CD4-positive, alpha-beta T cell treated with Interferon gamma for 1 hour (primary cell): ENCODE measurements around the gene COL25A1.

Source experiments
- DNase-seq: peaks from one replicate; pipeline ENCODE4 v3.0.0-alpha.2; 2020

COL25A1 gene

GRCh38 chr4:109214622-109215301 lies 87.7 kb downstream of the COL25A1 start:
- DNase-seq = no peak

DNA sequence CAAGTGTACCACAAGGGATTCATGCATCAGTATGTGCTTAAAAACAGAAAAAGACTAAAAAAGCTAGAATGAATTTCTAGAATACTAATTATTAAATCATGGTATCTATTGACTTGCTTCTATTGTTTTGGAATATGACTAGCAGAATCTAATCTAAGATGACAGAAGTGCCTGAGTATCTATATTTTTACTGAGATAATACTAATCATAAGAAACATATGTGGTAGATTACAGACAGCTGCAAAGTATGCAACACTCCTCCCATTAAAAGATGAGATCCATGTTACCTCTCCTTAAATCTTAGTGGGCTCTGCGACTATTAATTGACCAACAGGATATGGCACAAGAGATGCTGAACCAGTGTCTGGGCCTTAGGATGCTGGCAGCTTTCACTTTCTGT lies 89.4 kb downstream of the COL25A1 start:
- DNase-seq = no peak

DNA sequence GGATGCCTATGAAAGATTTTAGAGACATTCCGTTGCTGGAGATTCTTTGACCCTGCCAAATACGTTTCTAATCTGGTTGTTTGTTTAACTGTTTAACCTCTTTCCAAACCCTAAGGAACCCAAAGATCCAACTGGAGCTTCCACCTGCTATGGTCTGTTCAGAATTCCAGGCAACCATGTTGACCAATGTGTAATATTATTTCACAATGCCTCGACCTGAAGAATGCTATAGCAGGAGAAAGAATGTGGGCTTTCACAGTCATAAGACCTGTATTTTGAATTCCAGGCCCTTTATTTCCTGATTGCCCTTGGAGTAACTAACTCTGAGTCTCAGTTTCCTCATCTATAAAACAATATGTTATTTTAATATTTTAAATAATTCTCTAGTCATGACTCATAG lies 90.8 kb downstream of the COL25A1 start:
- DNase-seq = no peak

DNA sequence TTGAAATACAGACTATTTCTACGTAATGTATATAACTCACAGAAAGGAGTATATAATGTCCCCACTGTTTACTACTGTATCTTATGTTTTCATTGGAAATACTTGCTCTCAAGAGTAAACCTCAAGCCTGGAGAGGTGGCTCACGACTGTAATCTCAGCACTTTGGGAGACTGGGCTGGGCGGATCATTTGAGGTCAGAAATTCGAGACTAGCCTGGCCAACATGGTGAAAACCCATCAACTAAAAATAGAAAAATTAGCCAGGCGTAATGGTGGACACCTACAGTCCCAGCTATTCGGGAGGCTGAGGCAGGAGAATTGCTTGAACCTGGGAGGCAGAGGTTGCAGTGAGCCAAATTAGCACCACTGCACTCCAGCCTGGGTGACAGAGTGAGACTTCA lies 92.8 kb downstream of the COL25A1 start:
- no peak for DNase-seq

DNA sequence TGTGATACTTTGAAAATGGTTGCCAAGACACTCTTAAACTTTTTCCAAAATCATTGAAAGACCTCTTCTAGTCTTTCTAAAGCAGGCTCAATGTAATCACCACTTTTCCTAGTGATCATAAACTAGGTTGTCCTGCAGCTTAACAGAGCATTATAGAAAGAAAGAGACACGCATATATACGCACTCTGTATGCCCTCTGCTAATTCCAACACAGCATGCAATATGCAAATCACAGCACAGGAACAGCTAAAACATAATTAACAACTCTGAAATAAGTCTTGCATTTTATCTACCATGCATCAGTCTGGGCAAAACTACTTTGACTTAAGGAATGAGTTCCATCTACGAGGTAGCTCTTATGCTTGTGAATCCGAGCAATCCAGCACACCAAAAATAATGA lies 94.6 kb downstream of the COL25A1 start:
- DNase-seq = no peak

- DNase-seq = no peak
Measured at GRCh38 chr4:109207061-109207460, 95.4 kb downstream of the COL25A1 start.

DNA sequence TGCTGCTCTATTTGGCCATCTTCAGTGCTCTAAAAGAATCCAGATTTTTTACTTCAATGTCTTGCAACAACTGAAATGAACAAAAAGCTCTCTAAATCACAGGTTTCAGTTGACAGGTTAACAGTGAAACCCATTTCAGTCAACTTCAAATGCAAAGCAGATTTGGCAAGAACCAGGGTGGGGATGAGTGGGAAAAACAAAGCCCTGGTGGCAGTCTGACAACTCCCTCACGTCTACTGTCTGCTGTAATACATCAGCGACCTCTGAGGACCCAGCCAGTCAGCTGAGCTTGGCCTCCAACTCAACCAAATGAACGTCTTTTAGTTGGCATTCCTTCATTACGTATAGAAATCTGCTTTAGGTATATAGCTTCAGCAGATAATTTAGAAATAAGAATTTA lies 95.8 kb downstream of the COL25A1 start:
- DNase-seq = no peak

- no peak for DNase-seq
Measured at GRCh38 chr4:109205186-109205585, 97.3 kb downstream of the COL25A1 start.

- no peak for DNase-seq
Measured at GRCh38 chr4:109199585-109199984, 102.9 kb downstream of the COL25A1 start.

GRCh38 chr4:109195646-109196045 lies 106.8 kb downstream of the COL25A1 start:
- DNase-seq = no peak

GRCh38 chr4:109191216-109191615 lies 111.2 kb downstream of the COL25A1 start:
- DNase-seq = no peak

- DNase-seq = no peak
Measured at GRCh38 chr4:109186458-109186945, 116.0 kb downstream of the COL25A1 start.

DNA sequence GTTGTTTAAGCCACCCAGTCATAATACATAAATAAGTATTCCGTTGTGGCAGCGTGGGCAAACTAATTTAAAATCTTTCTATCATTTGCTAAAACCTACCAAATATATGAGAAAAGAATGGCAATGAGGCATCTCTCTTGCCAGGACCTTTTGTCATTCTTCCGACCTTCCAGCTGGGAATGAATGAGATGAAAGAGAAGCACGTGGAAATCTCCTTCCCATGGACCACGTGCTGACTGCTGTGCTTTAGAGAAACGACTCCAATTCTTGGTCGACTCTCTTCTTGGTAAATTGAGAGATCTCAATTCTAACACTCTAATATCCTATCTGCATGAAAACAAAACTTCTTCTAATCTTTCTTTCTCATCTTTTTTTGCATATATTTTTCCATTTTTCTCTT lies 116.5 kb downstream of the COL25A1 start:
- no peak for DNase-seq

GRCh38 chr4:109185548-109185947 lies 116.9 kb downstream of the COL25A1 start:
- no peak for DNase-seq

DNA sequence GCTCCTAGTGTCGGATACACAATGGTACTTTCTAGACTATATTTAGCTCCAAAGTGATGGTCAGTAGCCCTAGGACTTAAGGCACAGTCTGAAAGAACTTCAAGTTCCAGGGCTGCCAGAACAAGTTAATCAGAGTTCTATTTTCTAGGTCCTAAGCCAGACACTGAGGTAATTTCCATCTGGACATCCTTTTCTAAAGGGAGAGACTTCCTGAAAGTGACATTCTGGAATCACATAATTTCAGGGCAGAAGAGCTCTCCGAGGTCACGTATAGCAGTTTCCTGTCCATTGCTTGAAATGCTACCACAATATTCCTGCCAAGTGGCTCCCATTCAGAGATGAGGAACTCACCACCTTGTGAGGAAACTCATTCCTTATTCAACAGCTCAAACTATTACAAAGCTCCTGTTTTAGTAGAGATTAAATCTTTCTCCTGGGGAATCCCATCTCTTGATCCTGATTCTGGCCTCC lies 117.9 kb downstream of the COL25A1 start:
- no peak for DNase-seq

DNA sequence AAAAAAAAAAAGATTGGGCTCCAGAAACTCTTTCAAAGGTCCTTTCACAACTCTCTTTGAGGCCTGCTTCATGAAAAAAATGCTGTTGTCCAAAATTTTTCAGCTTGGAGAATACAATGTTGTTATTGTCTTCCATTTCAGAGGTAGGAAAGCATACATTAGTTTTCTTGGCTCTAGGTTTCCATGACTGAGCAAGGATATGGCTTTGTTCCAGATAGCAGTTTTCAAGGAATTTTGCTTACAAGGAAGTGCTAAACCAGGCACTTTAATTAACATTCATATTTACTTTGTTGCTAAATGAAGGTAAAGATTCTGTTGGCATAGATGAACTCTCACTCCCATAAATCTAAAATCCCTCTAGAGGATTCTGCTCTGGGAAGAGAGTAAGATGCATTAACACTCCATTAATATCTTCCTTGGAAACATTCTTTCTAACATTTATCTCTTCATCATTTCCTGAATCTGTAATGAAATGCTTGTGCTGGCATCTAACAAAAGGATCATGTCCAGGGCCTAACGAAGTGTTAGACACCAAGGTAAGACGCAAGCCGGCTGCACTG lies 118.4 kb downstream of the COL25A1 start:
- no peak for DNase-seq

GRCh38 chr4:109182696-109183095 lies 119.8 kb downstream of the COL25A1 start:
- no peak for DNase-seq

- DNase-seq = no peak
Measured at GRCh38 chr4:109179061-109179460, 123.4 kb downstream of the COL25A1 start.

DNA sequence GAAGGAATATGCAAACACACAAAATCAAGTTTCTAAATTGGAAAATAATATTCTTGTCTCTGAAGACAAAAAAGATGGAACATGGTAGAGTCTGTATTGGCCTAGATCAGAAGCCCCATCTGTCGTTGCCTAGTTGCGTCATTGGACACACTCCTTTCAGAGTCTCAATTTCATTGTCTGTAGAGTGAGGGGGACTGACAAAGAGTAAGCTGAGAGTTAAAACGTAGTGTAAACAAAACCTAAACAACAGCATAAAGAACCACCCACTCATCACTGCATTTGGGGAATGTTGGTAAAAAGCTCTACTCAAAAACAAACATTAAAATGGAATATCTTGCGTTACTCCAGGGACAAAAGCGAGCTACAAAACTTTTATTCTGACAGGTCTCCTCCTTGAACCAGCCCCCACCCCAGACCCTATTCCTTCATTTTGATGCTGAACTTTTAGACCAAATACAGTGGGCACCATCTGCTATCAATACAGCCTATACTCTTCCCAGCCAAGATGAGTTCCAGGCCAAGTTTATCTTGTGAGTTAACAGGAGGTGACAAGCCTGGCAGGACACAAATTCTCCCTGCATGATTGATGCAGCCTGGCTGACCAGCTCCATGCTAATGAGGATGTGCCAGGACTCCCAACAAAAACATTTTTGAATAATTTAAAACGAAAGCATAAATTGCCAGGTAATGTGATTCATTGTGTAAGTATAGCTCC lies 125.2 kb downstream of the COL25A1 start:
- no peak for DNase-seq

GRCh38 chr4:109174224-109174953 lies 128.1 kb downstream of the COL25A1 start:
- DNase-seq = no peak

DNA sequence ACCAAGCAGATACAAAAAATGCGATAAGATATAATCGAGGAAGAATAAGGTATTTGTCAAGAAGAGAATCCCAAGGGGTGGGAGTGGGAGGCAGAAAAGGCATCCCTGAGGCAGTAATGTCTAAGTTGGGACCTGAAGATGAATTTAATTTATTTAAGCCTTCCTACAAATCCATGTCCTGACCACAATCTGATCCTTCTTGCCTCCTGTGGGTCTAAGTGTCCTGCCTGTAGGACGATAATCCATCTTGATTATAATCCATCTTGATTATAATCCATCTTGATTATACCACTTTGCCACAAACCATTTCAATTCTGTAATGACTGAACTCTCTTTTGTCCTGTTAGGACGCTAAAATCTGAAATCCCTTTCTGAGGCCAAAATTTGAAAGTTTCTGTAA lies 130.2 kb downstream of the COL25A1 start:
- no peak for DNase-seq

DNA sequence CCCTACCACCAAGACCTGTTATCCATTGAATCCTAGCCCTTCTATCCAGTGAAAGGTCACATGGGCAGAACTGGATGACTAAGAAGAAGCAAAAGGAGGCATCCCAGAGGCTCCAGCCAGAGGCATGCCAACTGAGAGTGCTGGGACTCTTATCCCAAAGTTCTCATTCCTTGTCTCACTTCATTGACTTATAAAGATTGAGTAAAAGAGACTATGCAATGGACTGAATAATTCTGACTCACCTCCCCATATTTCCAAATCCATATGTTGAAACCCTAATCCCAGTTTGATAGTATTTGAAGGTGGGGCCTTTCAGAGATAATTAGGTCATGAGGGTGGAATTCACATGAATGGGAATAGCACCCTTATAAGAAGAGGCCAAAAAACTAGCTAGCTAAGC lies 131.4 kb downstream of the COL25A1 start:
- no peak for DNase-seq

- no peak for DNase-seq
Measured at GRCh38 chr4:109169170-109169569, 133.3 kb downstream of the COL25A1 start.
